SK-N-SH treated with all-trans-retinoic acid at 6 μM for 48 hours (cell line): ENCODE results near the gene PCGF6.

Experiments
- ARNTL ChIP-seq: fragments of 450-650 bp; formaldehyde crosslinking; IDR thresholded peaks from 2 replicates; pipeline ENCODE4 v1.5.0; 2020; ENCODE audit warnings: low read depth, mild to moderate bottlenecking, moderate library complexity, borderline replicate concordance
- BACH2 ChIP-seq: fragments of 250-450 bp; sonication (Bioruptor Pico); IDR thresholded peaks from 2 replicates; pipeline ENCODE4 v1.9.0; 2021; ENCODE audit warnings: mild to moderate bottlenecking, borderline replicate concordance
- CSDC2 ChIP-seq: fragments of 250-450 bp; sonication (Bioruptor Pico); IDR thresholded peaks from 2 replicates; pipeline ENCODE4 v1.5.0; 2020; ENCODE audit warnings: mild to moderate bottlenecking, moderate library complexity
- RARB ChIP-seq: fragments of 250-450 bp; sonication (Bioruptor Pico); IDR thresholded peaks from 2 replicates; pipeline ENCODE4 v1.8.0; 2021; ENCODE audit warnings: mild to moderate bottlenecking, moderate library complexity
- ZC3H10 ChIP-seq: fragments of 250-450 bp; sonication (Bioruptor Pico); IDR thresholded peaks from 2 replicates; pipeline ENCODE4 v1.5.1; 2021; ENCODE audit warnings: mild to moderate bottlenecking, moderate library complexity
- ZFP30 ChIP-seq: fragments of 450-650 bp; formaldehyde crosslinking; IDR thresholded peaks from 2 replicates; pipeline ENCODE4 v1.5.0; 2022; ENCODE audit warnings: mild to moderate bottlenecking, moderate library complexity
- ZNF70 ChIP-seq: fragments of 450-650 bp; formaldehyde crosslinking; IDR thresholded peaks from 2 replicates; pipeline ENCODE4 v1.5.0; 2020; ENCODE audit warnings: mild to moderate bottlenecking, moderate library complexity
- TF ChIP-seq, protein P1 (sequence below): fragments of 250-450 bp; sonication (Bioruptor Pico); IDR thresholded peaks from 2 replicates; pipeline ENCODE4 v1.8.0; 2020; ENCODE audit warnings: mild to moderate bottlenecking, moderate library complexity, borderline replicate concordance

DNA sequence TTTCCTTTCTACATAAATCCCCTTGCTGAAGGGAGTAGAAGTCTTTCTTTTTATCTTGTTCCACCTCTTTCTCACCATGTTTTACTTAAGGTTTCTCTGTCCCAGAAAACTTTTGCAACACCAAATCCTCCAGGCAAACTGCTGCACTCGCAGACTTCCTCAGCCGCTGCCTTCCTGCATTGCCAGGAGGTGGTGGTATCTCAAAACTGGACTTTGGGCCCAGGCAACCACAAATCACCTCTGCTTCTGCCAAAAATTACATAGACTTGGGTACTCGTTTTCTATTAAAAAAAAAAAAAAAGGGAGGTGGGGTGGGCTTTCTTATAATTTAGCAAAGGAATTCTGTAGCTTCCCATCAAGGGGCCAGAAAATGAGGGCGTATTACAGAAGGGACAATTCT is 59.4 kb downstream of the PCGF6 start:
- TF ChIP-seq, protein P1, sequence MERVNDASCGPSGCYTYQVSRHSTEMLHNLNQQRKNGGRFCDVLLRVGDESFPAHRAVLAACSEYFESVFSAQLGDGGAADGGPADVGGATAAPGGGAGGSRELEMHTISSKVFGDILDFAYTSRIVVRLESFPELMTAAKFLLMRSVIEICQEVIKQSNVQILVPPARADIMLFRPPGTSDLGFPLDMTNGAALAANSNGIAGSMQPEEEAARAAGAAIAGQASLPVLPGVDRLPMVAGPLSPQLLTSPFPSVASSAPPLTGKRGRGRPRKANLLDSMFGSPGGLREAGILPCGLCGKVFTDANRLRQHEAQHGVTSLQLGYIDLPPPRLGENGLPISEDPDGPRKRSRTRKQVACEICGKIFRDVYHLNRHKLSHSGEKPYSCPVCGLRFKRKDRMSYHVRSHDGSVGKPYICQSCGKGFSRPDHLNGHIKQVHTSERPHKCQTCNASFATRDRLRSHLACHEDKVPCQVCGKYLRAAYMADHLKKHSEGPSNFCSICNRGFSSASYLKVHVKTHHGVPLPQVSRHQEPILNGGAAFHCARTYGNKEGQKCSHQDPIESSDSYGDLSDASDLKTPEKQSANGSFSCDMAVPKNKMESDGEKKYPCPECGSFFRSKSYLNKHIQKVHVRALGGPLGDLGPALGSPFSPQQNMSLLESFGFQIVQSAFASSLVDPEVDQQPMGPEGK (CRISPR knock-in tag) = no peak
- TF ChIP-seq CSDC2 (CRISPR knock-in tag) (no peak), BACH2 (no peak), ARNTL (CRISPR knock-in tag) (no peak), RARB (no peak), ZFP30 (no peak), ZNF70 (CRISPR knock-in tag) (no peak), ZC3H10 (CRISPR knock-in tag) (no peak)
